HG03175 (cell line): ENCODE measurements around the gene CCDC188.

Source experiments
- ATAC-seq: cut with Tn5 transposase; IDR thresholded peaks from one replicate; pipeline ENCODE4 v1.9.1; 2021; ENCODE audit warnings: mild to moderate bottlenecking, moderate library complexity; ENCODE audit not compliant: unreplicated experiment

CCDC188 gene

DNA sequence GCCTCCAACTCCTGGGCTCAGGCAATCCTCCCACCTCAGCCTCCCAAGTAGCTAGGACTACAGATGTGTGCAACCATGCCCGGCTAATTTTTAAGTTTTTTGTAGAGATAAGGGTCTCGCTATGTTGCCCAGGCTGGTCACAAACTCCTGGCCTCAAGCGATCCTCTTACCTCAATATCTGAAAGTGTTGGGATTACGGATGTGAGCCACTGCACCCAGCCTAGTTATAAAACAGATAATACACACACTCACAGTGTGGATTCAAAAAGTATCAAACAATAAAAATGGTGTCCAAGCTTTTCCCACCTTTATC lies 377 bp upstream of the CCDC188 start:
- ATAC-seq = no peak

DNA sequence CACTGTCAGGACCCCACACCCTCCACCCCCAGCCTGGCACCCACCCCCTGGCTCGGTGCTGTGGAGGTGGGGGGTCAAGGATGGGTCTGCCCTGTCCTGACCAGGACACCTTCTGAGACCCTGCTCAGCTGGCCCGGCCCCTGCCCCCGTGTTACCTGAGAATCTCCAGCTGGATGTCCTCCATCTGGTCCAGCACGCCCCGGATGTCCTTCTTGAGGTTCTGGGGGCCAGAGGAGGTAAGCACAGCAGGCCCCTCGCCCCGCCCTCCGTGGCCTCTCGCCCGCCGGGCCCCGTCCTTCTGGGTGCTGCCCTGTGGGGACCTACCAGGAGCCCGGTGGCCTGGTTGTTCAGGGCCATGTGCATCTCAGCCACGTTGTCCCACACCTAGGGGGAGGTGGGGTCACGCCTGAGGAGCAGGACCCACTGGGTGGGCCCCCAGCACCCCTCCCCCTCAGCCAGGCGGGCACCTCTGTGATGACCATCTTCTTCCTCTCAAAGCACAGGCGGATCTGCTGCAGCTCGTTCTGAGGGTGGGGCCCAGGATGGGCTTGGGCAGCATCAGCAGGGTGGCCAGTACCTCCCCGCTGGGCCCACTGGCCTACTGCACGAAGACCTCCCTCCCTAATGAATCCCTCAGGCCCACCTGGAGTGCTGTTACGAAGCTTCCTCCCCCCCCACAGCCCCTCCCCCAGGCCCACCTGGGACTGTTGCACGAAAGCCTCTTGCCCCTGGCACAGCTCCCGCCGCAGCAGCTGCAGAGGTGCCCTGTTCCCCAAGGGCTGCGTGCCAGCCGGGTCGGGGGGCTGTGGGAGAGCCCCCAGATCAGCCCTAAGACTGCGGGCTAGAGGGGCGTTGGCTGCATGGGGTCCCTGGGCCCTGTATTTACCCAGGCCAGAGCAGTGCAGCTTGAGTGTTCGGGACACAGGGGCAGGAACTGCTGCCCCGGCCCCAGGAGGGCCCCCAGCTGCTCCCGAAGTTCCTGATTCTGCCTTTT lies 1.3 kb downstream of the CCDC188 start:
- ATAC-seq = no peak

DNA sequence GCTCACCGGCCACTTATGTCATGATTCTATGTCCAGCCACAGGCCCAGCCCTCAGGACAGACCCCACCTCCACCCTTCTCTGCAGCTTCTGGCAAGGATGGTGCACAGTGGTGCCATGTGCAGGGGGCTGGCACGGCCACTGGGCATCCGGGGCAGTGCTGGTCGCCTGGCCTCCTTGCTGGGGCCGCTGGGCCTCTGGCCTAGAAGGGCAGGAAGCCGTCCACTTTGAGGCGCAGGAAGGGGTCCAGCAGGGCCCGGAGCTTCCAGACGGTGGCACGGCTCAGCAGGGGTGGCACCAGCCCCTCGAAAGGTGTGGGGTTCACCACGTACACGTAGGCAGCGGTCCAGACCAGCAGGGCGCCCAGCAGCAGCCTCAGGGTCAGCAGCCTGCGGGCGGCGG lies 2.4 kb downstream of the CCDC188 start:
- no peak for ATAC-seq

DNA sequence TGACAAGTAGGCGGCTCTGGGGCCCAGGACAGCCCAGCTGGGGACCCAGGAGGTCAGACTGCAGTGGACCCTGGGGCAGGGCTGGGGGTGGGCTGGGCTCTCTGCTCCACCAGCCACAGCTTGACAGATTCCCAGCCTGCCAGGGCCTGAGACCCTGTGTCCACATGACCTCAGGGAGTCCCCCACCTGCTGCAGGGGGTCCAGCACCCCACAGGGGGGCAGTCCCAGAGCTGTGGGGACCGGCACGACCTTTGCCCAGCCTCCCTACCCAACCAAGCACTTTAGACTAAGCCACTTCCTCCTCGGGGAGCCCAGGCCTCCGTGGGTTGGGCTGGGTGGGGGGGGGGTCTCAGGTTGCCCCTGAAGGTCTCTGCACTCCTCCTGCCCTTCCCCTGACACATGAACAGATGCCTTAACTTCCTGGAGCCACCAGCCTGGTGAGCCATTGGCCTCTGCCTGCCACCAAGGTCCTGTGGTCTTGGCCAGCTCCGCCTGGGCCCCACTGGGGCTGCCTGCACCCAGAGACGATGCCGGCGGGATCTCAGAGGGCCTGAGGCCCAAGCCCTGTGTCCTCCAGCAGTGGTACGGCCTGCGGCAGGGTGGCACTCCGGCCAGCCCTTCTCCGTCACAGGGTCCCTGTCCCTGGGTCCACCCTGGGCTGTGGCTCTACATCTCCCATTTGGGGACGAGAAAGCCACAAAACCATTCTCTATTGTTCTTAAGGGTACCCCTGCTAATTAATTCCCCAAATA lies 3.4 kb downstream of the CCDC188 start:
- no peak for ATAC-seq

DNA sequence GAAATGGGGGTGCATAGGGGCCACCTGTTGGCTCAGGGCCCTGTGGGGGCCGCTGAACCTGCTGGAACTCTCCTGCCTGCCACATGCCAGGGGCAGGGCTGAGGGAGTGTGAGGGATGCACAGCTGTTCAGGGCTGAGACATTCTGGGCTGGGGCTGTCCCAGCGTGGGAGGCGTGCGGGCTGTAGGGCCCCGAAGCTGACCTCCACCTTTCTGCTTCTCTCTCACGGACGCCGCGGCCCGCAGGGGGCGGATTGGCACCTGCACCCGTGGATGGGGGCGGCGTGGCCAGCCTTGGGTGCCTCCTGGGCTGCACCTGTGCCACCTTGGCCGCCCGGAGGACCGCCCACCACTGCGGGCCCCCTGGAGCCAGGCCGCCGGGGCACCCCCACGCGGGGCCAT lies 4.1 kb downstream of the CCDC188 start:
- ATAC-seq = no peak

DNA sequence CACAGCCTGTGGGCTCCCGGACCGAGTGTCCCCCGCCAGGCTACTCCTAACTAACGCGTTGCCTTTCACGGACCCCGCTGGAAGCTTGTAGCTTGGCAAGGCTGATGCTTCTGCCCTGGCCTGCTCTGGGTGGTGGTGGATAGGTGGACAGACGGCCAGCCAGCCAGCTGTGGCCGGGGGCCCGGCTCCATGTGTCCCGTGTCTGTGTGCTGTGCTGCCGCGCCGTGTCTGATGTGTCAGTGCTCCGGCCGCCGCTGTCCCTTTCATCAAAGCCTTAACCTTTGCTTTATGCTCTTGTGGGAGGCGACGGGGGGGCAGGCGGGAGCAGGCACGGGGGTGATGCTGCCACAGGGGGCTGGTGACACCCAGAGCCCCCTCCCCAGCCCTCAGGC lies 5.0 kb downstream of the CCDC188 start:
- ATAC-seq = no peak

DNA sequence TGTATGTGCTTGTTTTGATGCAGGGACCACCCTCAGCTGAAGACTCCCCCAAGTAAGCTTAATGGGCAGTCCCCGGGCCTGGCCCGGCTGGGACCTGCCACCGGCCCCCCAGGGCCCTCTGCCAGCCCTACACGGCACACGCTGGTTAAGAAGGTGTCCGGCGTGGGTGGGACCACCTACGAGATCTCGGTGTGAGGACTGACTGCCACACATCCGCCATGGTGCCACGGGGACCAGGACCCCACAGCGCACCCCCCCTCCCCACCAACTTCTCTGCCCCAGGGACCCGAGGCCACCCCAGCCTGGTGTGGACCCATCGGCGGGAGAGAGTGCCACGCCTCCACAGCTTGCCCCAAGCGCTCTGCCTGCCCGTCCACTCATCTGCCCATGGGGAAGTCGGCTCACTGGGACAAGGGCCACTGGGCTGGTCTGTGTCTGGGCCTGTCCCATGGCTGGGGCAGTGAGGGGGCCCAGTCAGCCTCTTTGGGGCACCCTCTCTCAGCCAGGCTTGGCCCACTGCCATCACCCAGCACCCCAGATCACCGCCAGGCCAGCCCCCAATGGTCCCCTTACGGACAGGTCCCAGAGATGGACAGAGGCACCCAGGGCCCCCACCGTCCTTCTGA lies 5.5 kb downstream of the CCDC188 start:
- ATAC-seq = no peak

DNA sequence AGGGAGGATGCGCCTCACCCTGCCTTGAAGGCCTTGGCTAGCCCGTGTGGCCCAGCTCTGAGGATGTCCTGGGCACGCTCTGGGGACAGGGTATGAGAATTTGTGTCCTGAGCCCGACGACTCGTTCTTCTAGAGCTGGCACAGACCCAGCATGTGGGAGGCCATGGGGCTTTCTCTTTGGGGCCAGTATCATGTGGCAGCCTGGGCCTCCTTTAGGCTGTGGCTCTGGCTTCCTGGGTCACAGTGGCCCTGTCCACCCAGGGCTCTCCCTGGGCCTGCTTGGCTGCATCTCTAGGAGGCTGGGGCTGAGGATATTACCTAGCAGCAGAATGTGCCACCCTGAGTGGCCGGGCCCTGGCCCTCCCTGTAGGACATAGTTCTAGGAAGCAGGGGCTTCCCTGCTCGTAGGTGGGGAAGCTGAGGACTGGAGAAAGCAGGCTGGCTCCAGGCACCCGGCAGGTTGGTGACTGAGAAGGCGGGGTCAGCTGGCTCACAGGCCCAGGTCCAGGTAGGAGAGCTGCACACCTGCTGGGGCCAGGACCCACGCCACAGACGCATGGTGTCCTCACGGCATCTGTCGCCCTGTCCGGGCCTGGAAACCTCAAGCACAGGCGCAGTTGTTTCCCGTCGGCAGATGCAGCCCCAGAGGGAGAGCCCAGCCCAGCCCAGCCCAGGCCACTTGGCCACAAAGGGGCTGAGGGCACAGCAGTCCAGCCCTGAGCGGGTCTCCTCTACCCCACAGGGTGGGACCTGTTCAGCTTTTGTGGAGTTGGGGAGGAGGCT lies 6.8 kb downstream of the CCDC188 start:
- ATAC-seq = no peak

DNA sequence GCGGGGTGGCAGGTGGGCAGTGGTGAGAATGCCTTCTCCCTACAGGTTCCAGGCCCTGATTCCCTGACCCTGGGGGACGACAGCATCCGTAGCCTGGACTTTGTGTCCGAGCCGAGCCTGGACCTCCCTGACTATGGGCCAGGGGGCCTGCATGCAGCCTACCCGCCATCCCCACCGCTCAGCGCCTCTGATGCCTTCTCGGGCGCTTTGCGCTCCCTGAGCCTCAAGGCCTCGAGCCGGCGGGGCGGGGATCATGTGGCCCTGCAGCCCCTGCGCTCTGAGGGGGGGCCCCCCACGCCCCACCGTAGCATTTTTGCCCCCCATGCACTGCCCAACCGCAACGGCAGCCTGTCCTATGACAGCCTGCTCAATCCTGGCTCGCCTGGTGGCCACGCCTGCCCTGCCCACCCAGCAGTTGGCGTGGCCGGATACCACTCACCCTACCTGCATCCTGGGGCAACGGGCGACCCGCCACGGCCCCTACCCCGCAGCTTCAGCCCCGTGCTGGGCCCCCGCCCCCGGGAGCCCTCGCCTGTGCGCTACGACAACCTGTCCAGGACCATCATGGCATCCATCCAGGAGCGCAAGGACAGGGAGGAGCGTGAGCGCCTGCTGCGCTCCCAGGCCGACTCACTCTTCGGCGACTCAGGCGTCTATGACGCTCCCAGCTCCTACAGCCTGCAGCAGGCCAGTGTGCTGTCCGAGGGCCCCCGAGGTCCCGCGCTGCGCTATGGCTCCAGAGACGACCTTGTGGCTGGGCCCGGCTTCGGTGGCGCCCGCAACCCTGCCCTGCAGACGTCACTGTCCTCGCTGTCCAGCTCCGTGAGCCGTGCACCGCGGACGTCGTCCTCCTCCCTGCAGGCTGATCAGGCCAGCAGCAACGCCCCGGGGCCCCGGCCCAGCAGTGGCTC lies 7.9 kb downstream of the CCDC188 start:
- no peak for ATAC-seq

DNA sequence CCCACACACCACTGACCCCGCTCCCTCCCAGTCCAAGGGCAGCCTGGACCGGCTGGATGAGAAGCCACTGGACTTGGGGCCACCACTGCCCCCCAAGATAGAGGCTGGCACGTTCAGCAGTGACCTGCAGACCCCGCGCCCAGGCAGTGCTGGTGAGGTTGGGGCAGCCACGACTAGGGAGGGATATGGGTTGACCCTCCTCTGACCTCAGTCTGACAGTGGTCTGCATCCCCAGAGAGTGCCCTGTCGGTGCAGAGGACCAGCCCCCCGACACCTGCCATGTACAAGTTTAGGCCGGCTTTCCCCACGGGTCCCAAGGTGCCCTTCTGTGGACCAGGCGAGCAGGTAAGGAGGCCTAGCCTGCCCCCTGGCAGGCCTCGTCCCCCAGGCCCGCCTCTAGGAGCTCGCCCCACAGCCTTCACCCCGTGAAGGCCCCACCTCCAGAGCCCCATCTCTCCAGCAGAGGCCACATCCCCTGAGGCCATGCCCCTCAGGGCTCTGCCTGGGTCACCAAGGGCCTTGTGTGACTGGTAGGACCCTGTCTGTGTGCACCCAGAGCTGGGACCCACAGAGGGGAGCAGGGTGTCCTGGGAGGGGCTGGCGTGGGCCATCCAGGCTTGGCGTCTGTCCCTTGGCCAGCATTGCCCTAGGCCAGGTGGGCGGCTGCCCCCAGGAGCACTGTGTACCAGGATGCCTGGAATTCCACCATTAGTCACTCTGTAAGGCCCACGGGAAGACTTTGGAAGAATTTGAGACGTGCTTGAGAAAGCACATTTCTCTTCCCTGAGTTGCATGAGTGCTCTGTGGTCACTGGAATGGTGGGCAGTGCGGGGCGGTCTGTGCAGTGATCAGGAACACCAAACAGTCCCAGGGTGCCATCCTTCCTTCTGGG lies 9.4 kb downstream of the CCDC188 start:
- ATAC-seq = no peak

DNA sequence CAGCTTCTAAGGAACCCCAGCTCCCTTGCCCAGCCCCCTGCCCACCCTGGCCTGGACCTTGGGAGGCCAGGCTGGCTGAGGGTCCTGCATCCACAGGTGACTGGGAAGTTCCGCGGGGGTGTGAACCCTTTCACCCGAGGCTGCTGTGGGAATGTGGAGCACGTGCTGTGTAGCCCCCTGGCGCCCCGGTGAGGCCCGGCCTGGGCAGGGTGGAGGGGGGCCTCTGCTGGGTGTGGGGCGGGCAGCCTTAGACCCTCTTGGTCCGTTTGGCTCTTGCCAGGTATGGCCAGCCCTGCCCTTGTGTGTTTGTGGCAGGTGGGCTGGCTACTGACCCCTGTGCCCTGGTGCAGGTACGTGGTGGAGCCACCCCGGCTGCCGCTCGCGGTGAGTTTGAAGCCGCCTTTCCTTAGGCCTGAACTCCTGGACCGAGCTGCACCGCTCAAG lies 10.3 kb downstream of the CCDC188 start:
- ATAC-seq = no peak

DNA sequence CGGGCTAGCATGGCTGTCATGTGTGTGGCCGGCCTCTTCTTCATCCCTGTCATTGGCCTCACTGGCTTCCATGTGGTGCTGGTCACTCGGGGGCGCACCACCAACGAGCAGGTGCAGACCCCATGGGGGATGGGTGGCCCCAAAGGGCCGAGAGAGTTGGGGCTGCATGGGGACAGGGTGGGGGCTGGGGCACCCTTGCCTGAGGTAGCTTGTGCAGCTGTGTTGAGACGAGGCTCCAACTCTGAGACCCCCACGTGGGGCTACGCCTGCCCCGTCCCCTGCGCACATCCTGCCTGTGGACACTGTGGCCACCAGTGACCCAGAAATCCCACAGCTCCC lies 10.8 kb downstream of the CCDC188 start:
- no peak for ATAC-seq

DNA sequence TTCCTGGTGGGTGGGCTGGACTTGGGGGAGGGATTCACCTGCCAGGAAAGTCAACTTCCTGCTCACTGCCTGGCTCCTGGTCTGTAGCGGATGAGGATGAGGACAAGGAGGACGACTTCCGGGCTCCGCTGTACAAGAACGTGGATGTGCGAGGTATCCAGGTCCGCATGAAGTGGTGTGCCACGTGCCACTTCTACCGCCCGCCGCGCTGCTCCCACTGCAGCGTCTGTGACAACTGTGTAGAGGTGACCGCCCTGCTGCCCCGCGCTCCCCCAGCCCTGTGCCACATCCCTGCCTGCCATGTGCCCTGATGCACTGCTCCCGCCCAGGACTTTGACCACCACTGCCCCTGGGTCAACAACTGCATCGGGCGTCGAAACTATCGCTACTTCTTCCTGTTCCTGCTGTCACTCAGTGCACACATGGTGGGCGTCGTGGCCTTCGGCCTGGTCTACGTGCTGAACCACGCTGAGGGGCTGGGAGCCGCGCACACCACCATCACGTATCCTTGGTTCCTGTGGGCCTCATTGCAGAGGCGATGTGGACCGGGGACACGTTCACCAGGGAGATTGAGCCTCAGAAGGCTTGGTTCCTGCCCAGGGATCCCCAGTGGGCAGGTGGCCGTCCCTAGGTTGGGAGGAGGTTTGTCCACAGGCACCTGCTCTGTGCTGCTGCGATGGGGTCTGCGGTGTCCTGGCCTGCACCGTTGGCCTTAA lies 11.3 kb downstream of the CCDC188 start:
- ATAC-seq = no peak

DNA sequence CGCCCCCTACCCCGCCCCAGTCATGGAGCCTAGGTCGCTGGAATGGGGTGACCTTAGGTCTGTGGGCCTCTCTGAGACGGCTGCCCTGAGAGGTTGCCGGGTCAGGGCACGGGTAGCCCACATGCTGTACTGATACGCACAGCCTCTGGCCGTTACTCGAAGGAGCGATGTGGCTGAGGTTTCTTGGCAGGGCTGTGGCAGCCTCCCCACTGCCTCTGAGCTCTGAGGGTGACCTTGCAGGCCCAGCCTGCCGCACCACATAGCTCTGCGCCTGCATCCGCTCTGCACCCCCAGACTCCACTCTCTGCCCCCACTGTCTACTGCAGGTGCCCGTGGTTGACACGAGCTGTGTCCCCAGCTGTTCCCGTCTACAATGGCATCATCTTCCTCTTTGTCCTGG lies 12.0 kb downstream of the CCDC188 start:
- no peak for ATAC-seq

DNA sequence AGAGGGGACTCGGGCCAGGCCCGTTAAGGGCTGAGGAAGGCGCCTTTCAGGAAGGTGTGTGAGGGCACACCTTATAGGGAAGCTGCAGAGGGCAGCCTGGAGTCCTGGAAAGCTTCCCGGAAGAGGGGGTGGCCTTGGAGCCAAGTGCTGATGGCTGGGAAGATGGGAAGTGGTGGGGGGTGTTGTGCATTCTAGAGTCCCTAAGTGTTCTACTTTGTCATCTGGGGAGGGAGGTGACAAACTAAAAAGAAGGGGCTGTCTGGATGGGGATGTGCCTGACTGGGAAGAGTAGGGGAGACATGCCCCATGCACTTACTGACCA lies 12.5 kb downstream of the CCDC188 start:
- ATAC-seq = no peak

DNA sequence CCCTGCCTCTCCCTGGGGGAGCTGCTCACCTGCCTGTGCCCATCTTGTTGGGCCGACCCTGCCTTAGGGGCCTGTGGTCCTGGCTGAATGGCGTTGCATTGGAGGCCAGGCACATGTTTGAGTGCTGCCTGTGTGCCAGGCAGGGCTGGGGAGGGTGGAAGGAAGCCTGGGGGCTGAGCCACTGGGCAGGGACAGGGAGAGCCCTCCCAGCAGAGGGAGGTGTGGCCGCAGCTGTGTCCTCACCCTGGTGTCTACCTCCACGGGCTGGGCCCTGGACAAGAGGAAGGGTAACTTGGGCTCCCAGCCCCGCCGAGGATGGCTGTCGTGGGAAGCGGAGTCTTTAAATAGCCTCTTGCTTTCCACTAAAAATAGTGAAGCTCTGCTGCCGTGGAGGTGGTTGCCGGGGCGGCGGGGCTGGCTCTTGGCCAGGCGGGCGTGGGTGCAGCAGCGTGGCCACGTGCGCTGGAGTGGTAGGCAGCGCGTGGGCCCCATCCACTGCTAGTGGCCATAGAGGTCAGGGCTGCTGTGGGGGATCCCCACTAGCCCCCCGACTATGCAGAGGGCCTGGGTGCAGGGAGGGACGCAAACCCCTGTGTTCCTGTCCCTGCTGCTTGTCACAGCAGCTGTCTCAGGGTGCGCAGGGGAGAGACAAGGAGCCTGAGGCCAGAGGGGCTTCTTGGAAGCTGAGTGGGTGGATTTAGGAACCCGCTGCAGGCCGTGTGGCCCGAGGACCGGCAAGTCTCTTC lies 13.0 kb downstream of the CCDC188 start:
- no peak for ATAC-seq

DNA sequence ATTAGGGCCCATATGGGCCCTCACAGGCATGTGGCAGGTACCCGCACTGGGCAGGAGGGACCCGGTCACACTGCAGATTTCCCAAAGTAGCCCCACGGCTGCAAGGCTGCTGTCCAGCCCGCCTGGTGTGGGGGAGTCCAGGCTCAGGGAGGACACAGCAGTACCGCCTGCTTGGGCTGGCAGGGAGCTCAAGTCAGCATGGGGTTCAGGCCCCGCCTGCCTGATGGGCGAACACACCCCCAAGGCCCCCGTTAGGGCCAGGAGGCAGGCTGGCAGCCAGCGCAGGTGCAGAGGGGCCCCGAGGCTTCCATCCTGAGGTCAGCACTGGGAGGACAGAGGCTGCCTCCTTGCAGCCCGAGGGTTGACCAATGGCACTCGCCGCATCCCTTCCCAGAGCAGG lies 13.7 kb downstream of the CCDC188 start:
- no peak for ATAC-seq

DNA sequence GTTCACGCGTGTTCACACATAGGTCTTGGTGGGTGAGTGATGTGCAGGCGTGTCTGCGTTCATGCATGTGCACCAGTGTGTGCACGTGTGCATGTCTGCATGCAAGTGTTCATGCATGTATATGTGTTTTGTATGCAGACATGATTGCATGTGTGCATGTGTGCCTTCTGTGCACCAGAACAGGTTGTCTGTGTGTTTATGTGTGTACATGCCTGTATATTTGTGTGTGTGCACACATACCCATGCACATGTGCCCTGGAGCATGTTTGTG lies 14.3 kb downstream of the CCDC188 start:
- ATAC-seq = no peak
